ENCODE results near the gene USP17L20.
"Not testable (repeated sequence)": the region's sequence is repeated elsewhere in the genome, so short reads cannot be mapped to it uniquely, and the experiment has no call there.

DNA sequence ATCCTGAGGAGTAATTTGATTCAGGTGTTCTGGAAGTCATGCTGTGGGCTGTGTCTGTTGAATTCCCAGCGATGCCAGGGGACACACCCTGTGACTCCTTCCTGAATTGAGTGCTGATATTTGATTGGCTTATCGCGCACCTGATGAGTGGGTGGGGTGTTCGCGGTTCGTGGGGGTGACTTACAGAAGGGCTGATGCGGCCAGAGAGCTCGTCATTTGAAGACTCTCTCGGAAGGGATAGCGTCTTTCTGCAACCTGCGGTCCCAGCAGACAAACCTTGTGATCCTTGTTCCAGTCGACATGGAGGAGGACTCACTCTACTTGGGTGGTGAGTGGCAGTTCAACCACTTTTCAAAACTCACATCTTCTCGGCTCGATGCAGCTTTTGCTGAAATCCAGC, 33.3 kb upstream of the USP17L20 start, which contains the start of gene USP17L13:
- TF ChIP-seq, protein P1, sequence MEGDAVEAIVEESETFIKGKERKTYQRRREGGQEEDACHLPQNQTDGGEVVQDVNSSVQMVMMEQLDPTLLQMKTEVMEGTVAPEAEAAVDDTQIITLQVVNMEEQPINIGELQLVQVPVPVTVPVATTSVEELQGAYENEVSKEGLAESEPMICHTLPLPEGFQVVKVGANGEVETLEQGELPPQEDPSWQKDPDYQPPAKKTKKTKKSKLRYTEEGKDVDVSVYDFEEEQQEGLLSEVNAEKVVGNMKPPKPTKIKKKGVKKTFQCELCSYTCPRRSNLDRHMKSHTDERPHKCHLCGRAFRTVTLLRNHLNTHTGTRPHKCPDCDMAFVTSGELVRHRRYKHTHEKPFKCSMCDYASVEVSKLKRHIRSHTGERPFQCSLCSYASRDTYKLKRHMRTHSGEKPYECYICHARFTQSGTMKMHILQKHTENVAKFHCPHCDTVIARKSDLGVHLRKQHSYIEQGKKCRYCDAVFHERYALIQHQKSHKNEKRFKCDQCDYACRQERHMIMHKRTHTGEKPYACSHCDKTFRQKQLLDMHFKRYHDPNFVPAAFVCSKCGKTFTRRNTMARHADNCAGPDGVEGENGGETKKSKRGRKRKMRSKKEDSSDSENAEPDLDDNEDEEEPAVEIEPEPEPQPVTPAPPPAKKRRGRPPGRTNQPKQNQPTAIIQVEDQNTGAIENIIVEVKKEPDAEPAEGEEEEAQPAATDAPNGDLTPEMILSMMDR (IDR thresholded peaks at IDR 0.05) = not testable (repeated sequence)
- not testable (repeated sequence) for TF ChIP-seq POLR2AphosphoS5, POLR2A (IDR thresholded peaks at IDR 0.05)
